Neuronal stem cell (in vitro differentiated cells): ENCODE measurements around the gene TPSD1.
A peak's percentile ranks its signal among the peaks of the same experiment; 100 is the strongest.

Experiments used
- DNase-seq: peaks from one replicate; pipeline ENCODE4 v3.0.0-alpha.2; 2013; ENCODE audit warnings: low spot score
- H2AFZ ChIP-seq: one replicate; pipeline ENCODE4 v1.6.1; 2013; ENCODE audit warnings: mild to moderate bottlenecking, low read length, inconsistent platforms
- H2AK5ac ChIP-seq: 2 replicates; pipeline ENCODE4 v1.6.1; 2013; ENCODE audit warnings: low read depth, mild to moderate bottlenecking, inconsistent platforms, low read length, moderate library complexity, mixed read lengths
- H2BK120ac ChIP-seq: 2 replicates; pipeline ENCODE4 v1.6.1; 2013; ENCODE audit warnings: low read depth, mild to moderate bottlenecking, inconsistent platforms, low read length, moderate library complexity, mixed read lengths
- H2BK12ac ChIP-seq: one replicate; pipeline ENCODE4 v1.6.1; 2013; ENCODE audit warnings: low read length, inconsistent platforms
- H2BK15ac ChIP-seq: 2 replicates; pipeline ENCODE4 v1.6.1; 2013; ENCODE audit warnings: mild to moderate bottlenecking, low read length, inconsistent platforms, mixed read lengths
- H2BK5ac ChIP-seq: one replicate; pipeline ENCODE4 v1.6.1; 2013; ENCODE audit warnings: inconsistent platforms, mild to moderate bottlenecking, low read length, moderate library complexity
- H3K14ac ChIP-seq: one replicate; pipeline ENCODE4 v1.6.1; 2013; ENCODE audit warnings: low read length, inconsistent platforms
- H3K18ac ChIP-seq: 2 replicates; pipeline ENCODE4 v1.6.1; 2013; ENCODE audit warnings: low read length, inconsistent platforms
- H3K23ac ChIP-seq: 2 replicates; pipeline ENCODE4 v1.6.1; 2013; ENCODE audit warnings: low read depth, mild to moderate bottlenecking, mixed read lengths, low read length, inconsistent platforms; ENCODE audit not compliant: poor library complexity
- H3K27ac ChIP-seq: replicated peaks from 3 replicates; pipeline ENCODE4 v1.5.1; 2013; ENCODE audit warnings: low read length, inconsistent platforms
- H3K27me3 ChIP-seq, 3 experiments: 2 replicates each; pipeline ENCODE4 v1.6.1; 2013; ENCODE audit warnings: low read length in 3 of 3, mild to moderate bottlenecking in 2 of 3, inconsistent platforms in 1 of 3, low read depth in 1 of 3, mixed read lengths in 1 of 3, moderate library complexity in 1 of 3; ENCODE audit not compliant: control insufficient read depth in 3 of 3, insufficient read depth in 3 of 3
- H3K36me3 ChIP-seq, 2 donors: replicated peaks in 1 of 2; 2 replicates each; pipeline ENCODE4 v1.6.1; 2013; ENCODE audit warnings: low read length in 2 of 2; ENCODE audit not compliant: control insufficient read depth in 2 of 2, insufficient read depth in 2 of 2
- H3K4ac ChIP-seq: 2 replicates; pipeline ENCODE4 v1.6.1; 2013; ENCODE audit warnings: inconsistent platforms, mild to moderate bottlenecking, low read length, moderate library complexity
- H3K4me1 ChIP-seq, 2 donors: 1 replicate in 1 of 2; 2 replicates in 1 of 2; pipeline ENCODE4 v1.6.1; 2013; ENCODE audit warnings: low read length in 2 of 2, low read depth in 1 of 2; ENCODE audit not compliant: control insufficient read depth in 2 of 2, insufficient read depth in 1 of 2
- H3K4me2 ChIP-seq: one replicate; pipeline ENCODE4 v1.6.1; 2013; ENCODE audit warnings: mild to moderate bottlenecking, low read length, inconsistent platforms; ENCODE audit not compliant: insufficient read depth, poor library complexity, severe bottlenecking
- H3K4me3 ChIP-seq, 2 donors: 2 replicates each; pipeline ENCODE4 v1.5.1; 2013; ENCODE audit warnings: low read length in 2 of 2, mild to moderate bottlenecking in 2 of 2, inconsistent platforms in 1 of 2, moderate library complexity in 1 of 2
- H3K79me1 ChIP-seq: one replicate; pipeline ENCODE4 v1.6.1; 2013; ENCODE audit warnings: low read depth, mild to moderate bottlenecking, inconsistent platforms, low read length, moderate library complexity
- H3K9ac ChIP-seq: one replicate; pipeline ENCODE4 v1.6.1; 2013; ENCODE audit warnings: mild to moderate bottlenecking, low read depth, low read length, inconsistent platforms; ENCODE audit not compliant: poor library complexity
- H3K9me3 ChIP-seq, 2 donors: replicated peaks in 1 of 2; 2 replicates each; pipeline versions ENCODE3 to v1.6.1; 2013; ENCODE audit warnings: low read length in 2 of 2, mild to moderate bottlenecking in 2 of 2, inconsistent platforms in 1 of 2, low read depth in 1 of 2, mixed read lengths in 1 of 2, moderate library complexity in 1 of 2; ENCODE audit not compliant: control insufficient read depth in 2 of 2, insufficient read depth in 1 of 2
- H4K8ac ChIP-seq: one replicate; pipeline ENCODE4 v1.6.1; 2013; ENCODE audit warnings: low read depth, mild to moderate bottlenecking, inconsistent platforms, low read length, moderate library complexity
- H4K91ac ChIP-seq: one replicate; pipeline ENCODE4 v1.6.1; 2013; ENCODE audit warnings: low read length, low read depth, mild to moderate bottlenecking, inconsistent platforms; ENCODE audit not compliant: poor library complexity
- WGBS, 2 donors: extraction: QIAGEN DNeasy Blood & Tissue Kit; methylation state at CpG; one replicate each; pipeline ENCODE4 v1.1.7; 2013; ENCODE audit warnings: missing lambda C conversion rate in 2 of 2, mixed read lengths in 1 of 2; ENCODE audit not compliant: insufficient read length in 2 of 2, insufficient replicate concordance in 1 of 2; ENCODE audit errors: extremely low coverage in 2 of 2; 5-methylcytosine and 5-hydroxymethylcytosine counted together

The TPSD1 gene

GRCh38 chr16:1277151-1277598 lies 21.3 kb downstream of the TPSD1 start:
- Histone ChIP-seq H2AFZ (no peak overlapping the region), H3K18ac (peak overlapping the region; percentile 44), H3K14ac (peak overlapping the region; percentile 64), H3K9me3 (no peaks in the 10 kb centered on the region), H4K91ac (no peak overlapping the region), H3K4me1 (peaks cover 11 to 14% of the 10 kb centered on the region in 2 donors), H2BK12ac (no peak overlapping the region), H3K27ac (no peak overlapping the region), H2BK5ac (peak overlapping the region; percentile 82), H3K23ac (peak overlapping the region; percentile 85), H4K8ac (no peak overlapping the region), H2BK15ac (peak overlapping the region; percentile 26), H2BK120ac (no peak overlapping the region), H3K4me2 (no peak overlapping the region), H3K79me1 (peaks cover 3% of the 10 kb centered on the region), H3K36me3 (no peaks in the 10 kb centered on the region), H3K9ac (peak overlapping the region; percentile 30), H3K27me3 (peaks cover 0 to 22% (median 0%) of the 10 kb centered on the region in 3 experiments), H2AK5ac (peak overlapping the region; percentile 56), H3K4ac (no peak overlapping the region), H3K4me3 (no peak overlapping the region)
- WGBS, 2 donors, result no CpG with 5 or more reads among the region's 19 CpGs
- no peak for DNase-seq

GRCh38 chr16:1277617-1278282 lies 21.9 kb downstream of the TPSD1 start:
- Histone ChIP-seq H3K9me3 (no peaks in the 10 kb centered on the region), H3K4me2 (no peak overlapping the region), H4K8ac (no peak overlapping the region), H2BK5ac (peak overlapping the region; percentile 82), H2BK15ac (peak overlapping the region; percentile 45), H2BK120ac (no peak overlapping the region), H2BK12ac (peak overlapping the region; percentile 88), H3K79me1 (peaks cover 3% of the 10 kb centered on the region), H3K36me3 (no peaks in the 10 kb centered on the region), H2AK5ac (peak overlapping the region; percentile 63), H3K4ac (no peak overlapping the region), H4K91ac (peak overlapping the region; percentile 9), H3K4me3 (no peak overlapping the region), H3K9ac (peak overlapping the region; percentile 30), H2AFZ (peak overlapping the region; percentile 85), H3K4me1 (peaks cover 11 to 14% of the 10 kb centered on the region in 2 donors), H3K14ac (peak overlapping the region; percentile 64), H3K27ac (no peak overlapping the region), H3K27me3 (peaks cover 0 to 25% (median 0%) of the 10 kb centered on the region in 3 experiments), H3K18ac (peak overlapping the region; percentile 87), H3K23ac (peak overlapping the region; percentile 85)
- WGBS, 2 donors, result no CpG with 5 or more reads among the region's 21 CpGs
- DNase-seq, result no peak

- DNase-seq, result no peak
- Histone ChIP-seq H2BK120ac (peak overlapping the region; percentile 83), H3K9ac (no peak overlapping the region), H3K4me1 (peaks cover 11 to 14% of the 10 kb centered on the region in 2 donors), H3K14ac (no peak overlapping the region), H3K23ac (no peak overlapping the region), H2BK5ac (peak overlapping the region; percentile 53), H2AFZ (peak overlapping the region; percentile 85), H3K4me3 (no peak overlapping the region), H3K27ac (no peak overlapping the region), H3K4me2 (no peak overlapping the region), H3K9me3 (no peaks in the 10 kb centered on the region), H3K18ac (peak overlapping the region; percentile 89), H4K8ac (no peak overlapping the region), H2BK12ac (no peak overlapping the region), H4K91ac (no peak overlapping the region), H3K4ac (no peak overlapping the region), H2AK5ac (peak overlapping the region; percentile 79), H3K79me1 (peaks cover 3% of the 10 kb centered on the region), H2BK15ac (peak overlapping the region; percentile 85), H3K27me3 (peaks cover 0 to 31% (median 0%) of the 10 kb centered on the region in 3 experiments), H3K36me3 (no peaks in the 10 kb centered on the region)
- WGBS, 2 donors, result no CpG with 5 or more reads among the region's 18 CpGs
Measured at GRCh38 chr16:1278477-1278876, 22.6 kb downstream of the TPSD1 start.

GRCh38 chr16:1279081-1279944 lies 23.4 kb downstream of the TPSD1 start:
- H2BK12ac ChIP-seq, result peak overlapping the region; percentile 90
- no peak overlapping the region for H3K4me3 ChIP-seq
- peak overlapping the region; percentile 83 for H2AK5ac ChIP-seq
- peak overlapping the region; percentile 85 for H2AFZ ChIP-seq
- H2BK5ac ChIP-seq, result no peak overlapping the region
- H3K23ac ChIP-seq, result peak overlapping the region; percentile 93
- no peak for DNase-seq
- peaks cover 11 to 14% of the 10 kb centered on the region in 2 donors for H3K4me1 ChIP-seq
- peak overlapping the region; percentile 80 for H3K18ac ChIP-seq
- peaks cover 0 to 39% (median 0%) of the 10 kb centered on the region in 3 experiments for H3K27me3 ChIP-seq
- no peak overlapping the region for H3K9ac ChIP-seq
- no peaks in the 10 kb centered on the region for H3K9me3 ChIP-seq
- no CpG with 5 or more reads among the region's 30 CpGs for WGBS, 2 donors
- no peak overlapping the region for H3K14ac ChIP-seq
- H2BK120ac ChIP-seq, result peak overlapping the region; percentile 91
- H3K79me1 ChIP-seq, result peaks cover 3% of the 10 kb centered on the region
- no peak overlapping the region for H3K27ac ChIP-seq
- no peak overlapping the region for H4K91ac ChIP-seq
- no peak overlapping the region for H3K4me2 ChIP-seq
- H2BK15ac ChIP-seq, result peak overlapping the region; percentile 87
- H3K4ac ChIP-seq, result peak overlapping the region; percentile 76
- no peak overlapping the region for H4K8ac ChIP-seq
- H3K36me3 ChIP-seq, result no peaks in the 10 kb centered on the region
